OCI-LY7 (cell line): ENCODE data around the gene TMEM87A.

Experiments used
- EZH2phosphoT487 ChIP-seq: fragments of 200-600 bp; sonication (generic); IDR thresholded peaks from 2 replicates; pipeline ENCODE4 v1.6.1; 2018; ENCODE audit warnings: low read depth, borderline replicate concordance, mild to moderate bottlenecking, mixed run types, antibody characterized with exemption, low read length, moderate library complexity, mixed read lengths
- TF ChIP-seq, protein P1 (sequence below): fragments of 200-600 bp; sonication (generic); conservative IDR thresholded peaks from 2 replicates; pipeline ENCODE4 v1.5.1; 2014; ENCODE audit warnings: mild to moderate bottlenecking, antibody characterized with exemption, low read length, moderate library complexity, mixed read lengths

DNA sequence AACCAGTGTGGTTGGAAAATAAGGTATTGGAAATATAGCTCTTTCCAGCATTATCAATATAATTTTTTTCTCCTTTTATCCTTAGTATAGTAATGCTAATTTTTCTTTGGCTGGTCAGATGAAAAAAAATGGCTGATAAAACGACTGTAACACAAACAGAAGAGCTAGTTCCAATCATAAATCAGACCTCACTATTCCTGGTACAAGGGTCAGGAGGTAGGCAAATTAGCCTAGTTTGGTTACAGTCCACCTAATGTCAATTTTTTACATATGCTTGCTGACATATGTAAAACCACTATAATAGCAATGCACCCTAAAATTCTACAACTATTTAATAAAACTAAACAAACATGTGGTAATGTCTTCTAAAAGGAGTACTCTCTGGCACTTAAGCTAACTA lies 45.2 kb downstream of the TMEM87A start:
- TF ChIP-seq, protein P1, sequence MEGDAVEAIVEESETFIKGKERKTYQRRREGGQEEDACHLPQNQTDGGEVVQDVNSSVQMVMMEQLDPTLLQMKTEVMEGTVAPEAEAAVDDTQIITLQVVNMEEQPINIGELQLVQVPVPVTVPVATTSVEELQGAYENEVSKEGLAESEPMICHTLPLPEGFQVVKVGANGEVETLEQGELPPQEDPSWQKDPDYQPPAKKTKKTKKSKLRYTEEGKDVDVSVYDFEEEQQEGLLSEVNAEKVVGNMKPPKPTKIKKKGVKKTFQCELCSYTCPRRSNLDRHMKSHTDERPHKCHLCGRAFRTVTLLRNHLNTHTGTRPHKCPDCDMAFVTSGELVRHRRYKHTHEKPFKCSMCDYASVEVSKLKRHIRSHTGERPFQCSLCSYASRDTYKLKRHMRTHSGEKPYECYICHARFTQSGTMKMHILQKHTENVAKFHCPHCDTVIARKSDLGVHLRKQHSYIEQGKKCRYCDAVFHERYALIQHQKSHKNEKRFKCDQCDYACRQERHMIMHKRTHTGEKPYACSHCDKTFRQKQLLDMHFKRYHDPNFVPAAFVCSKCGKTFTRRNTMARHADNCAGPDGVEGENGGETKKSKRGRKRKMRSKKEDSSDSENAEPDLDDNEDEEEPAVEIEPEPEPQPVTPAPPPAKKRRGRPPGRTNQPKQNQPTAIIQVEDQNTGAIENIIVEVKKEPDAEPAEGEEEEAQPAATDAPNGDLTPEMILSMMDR, result no peak
- TF ChIP-seq EZH2phosphoT487, result no peak
